Natural killer cell (primary cell): ENCODE data around the gene AKAP8L. TPM values are rescaled to one million over a fixed set of nuclear protein-coding genes. Genes with fewer than 3 reads are reported as not detected.

Experiments used
- ATAC-seq, 3 donors: fragments of 150-1000 bp in 2 of 3; fragments of 200-7000 bp in 1 of 3; cut with Tn5 transposase; 1 replicate in 1 of 3; 2 replicates in 2 of 3; pipeline ENCODE4 v1.10.0; 2021; ENCODE audit warnings: mild to moderate bottlenecking in 2 of 3, moderate library complexity in 2 of 3
- DNase-seq, 2 donors: peaks; one replicate each; pipeline versions ENCODE4 v3.0.0 to v3.0.0-alpha.2; 2013 to 2021; ENCODE audit warnings: mixed read lengths in 1 of 2
- H3K27ac ChIP-seq: one replicate; pipeline ENCODE4 v1.5.1; 2013; ENCODE audit warnings: mild to moderate bottlenecking, low read length
- H3K27me3 ChIP-seq: one replicate; pipeline ENCODE4 v1.6.1; 2013; ENCODE audit warnings: low read length; ENCODE audit not compliant: control insufficient read depth, insufficient read depth
- H3K36me3 ChIP-seq: one replicate; pipeline ENCODE4 v1.6.1; 2013; ENCODE audit warnings: low read length; ENCODE audit not compliant: control insufficient read depth, insufficient read depth
- H3K4me1 ChIP-seq: one replicate; pipeline ENCODE4 v1.6.1; 2013; ENCODE audit warnings: low read length; ENCODE audit not compliant: control insufficient read depth, insufficient read depth
- H3K4me3 ChIP-seq: one replicate; pipeline ENCODE4 v1.5.1; 2013; ENCODE audit warnings: low read length
- H3K9me3 ChIP-seq: one replicate; pipeline ENCODE4 v1.6.1; 2013; ENCODE audit warnings: low read length; ENCODE audit not compliant: control insufficient read depth, insufficient read depth
- H3K27ac Mint-ChIP-seq, 2 donors: one replicate each; pipeline ENCODE4 v1.8.0; 2022; ENCODE audit warnings: mild to moderate bottlenecking in 2 of 2, mixed read lengths in 2 of 2, moderate library complexity in 1 of 2
- H3K27me3 Mint-ChIP-seq, 2 donors: one replicate each; pipeline ENCODE4 v1.8.0; 2022; ENCODE audit warnings: low read depth in 2 of 2, mixed read lengths in 2 of 2
- H3K36me3 Mint-ChIP-seq: one replicate; pipeline ENCODE4 v1.8.0; 2022; ENCODE audit warnings: mixed read lengths
- H3K4me1 Mint-ChIP-seq, 2 donors: one replicate each; pipeline ENCODE4 v1.8.0; 2022; ENCODE audit warnings: mixed read lengths in 2 of 2
- H3K4me3 Mint-ChIP-seq: one replicate; pipeline ENCODE4 v1.8.0; 2022; ENCODE audit warnings: mild to moderate bottlenecking, moderate library complexity, mixed read lengths
- H3K9me3 Mint-ChIP-seq, 2 donors: one replicate each; pipeline ENCODE4 v1.8.0; 2022; ENCODE audit warnings: mixed read lengths in 2 of 2
- CTCF ChIP-seq: fragments of 200-600 bp; IDR thresholded peaks from one replicate; pipeline ENCODE4 v1.8.0; 2022; ENCODE audit warnings: antibody characterized with exemption
- WGBS: methylation state at CpG from one replicate; pipeline ENCODE4 v1.1.7; 2013; ENCODE audit warnings: missing lambda C conversion rate; ENCODE audit not compliant: insufficient coverage; 5-methylcytosine and 5-hydroxymethylcytosine counted together
- intact Hi-C: fragments of 100-400 bp; cut with micrococcal nuclease; formaldehyde crosslinking; loops from one replicate; pipeline ENCODE4 v1.14.2; 2022
- total RNA-seq, 4 donors: library from RNA; stranded (reverse); fragments of 120-200 nt in 1 of 4; gene quantifications; one replicate each; pipeline versions ENCODE4 v1.2.3 to v1.2.4, GENCODE V29; 2013 to 2022

AKAP8L gene
- total RNA-seq, 3 donors from 2014 or later (not counting 1 experiment from before 2014, with no cell fraction given) = 144 to 174 (median 173) TPM

DNA sequence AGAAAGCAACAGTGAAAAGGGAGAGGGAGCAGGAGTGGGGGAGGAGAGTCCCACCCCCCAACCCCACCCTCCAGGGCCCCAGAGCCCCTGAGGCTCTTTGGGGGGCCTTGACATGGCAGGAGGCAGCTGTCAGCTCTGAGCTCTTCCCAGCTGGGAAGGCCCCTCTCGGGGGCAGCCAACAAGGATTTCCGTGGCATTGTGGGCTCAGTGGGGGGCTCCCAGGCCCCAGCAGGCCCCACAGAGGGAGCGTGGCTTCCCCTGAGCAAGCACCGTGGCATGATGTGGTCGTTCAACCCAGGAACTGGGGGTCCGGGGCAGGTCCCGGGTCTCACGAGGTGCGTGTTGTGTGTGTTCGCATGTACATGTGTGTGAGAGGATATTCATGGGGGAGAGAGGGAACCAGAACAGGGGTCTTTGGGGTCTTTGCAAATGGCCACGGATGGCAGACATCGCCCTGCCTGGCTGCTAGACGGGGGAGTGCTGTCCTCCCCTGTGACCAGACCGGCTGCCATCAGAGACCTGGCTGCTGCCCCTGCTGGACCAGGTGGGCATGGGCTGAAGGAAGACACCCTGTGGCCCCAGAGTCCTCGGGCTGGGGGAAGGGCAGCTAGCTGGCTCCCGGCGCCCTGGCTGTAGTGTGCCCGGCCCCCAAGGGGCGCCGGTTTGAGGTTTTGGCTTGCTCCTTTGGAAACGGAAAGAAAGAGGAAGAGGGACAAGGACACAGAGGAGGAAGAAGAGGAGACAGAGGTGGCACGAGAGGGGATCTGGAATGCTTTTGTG is 3.7 kb upstream of the AKAP8L start:
- 91% methylated on average over 22 of the region's 22 CpGs for WGBS
- no peak overlapping the region for H3K27ac ChIP-seq
- ATAC-seq (no peak), DNase-seq (no peak)
- no peak for TF ChIP-seq CTCF
- H3K27me3 Mint-ChIP-seq = no peaks in the 10 kb centered on the region
- H3K9me3 Mint-ChIP-seq = no peaks in the 10 kb centered on the region
- no peak overlapping the region for H3K27ac Mint-ChIP-seq
- no peaks in the 10 kb centered on the region for H3K27me3 ChIP-seq
- intact Hi-C loops = no loop called here
- H3K4me3 ChIP-seq = no peak overlapping the region
- H3K36me3 ChIP-seq = peaks cover 38% of the 10 kb centered on the region
- no peak overlapping the region for H3K4me3 Mint-ChIP-seq
- H3K9me3 ChIP-seq = no peaks in the 10 kb centered on the region
- no peaks in the 10 kb centered on the region for H3K36me3 Mint-ChIP-seq
- H3K4me1 Mint-ChIP-seq = peaks cover 20 to 25% of the 10 kb centered on the region in 2 donors
- peaks cover 16% of the 10 kb centered on the region for H3K4me1 ChIP-seq

GRCh38 chr19:15421721-15422260 is 3.0 kb upstream of the AKAP8L start:
- no peaks in the 10 kb centered on the region for H3K9me3 Mint-ChIP-seq
- DNase-seq (no peak), ATAC-seq (no peak)
- intact Hi-C loops = no loop called here
- peaks cover 27 to 32% of the 10 kb centered on the region in 2 donors for H3K4me1 Mint-ChIP-seq
- peaks cover 22% of the 10 kb centered on the region for H3K4me1 ChIP-seq
- H3K27me3 Mint-ChIP-seq = no peaks in the 10 kb centered on the region
- H3K4me3 Mint-ChIP-seq = no peak overlapping the region
- peaks cover 31% of the 10 kb centered on the region for H3K36me3 ChIP-seq
- no peak overlapping the region for H3K4me3 ChIP-seq
- no peak overlapping the region for H3K27ac Mint-ChIP-seq
- no peak overlapping the region for H3K27ac ChIP-seq
- H3K9me3 ChIP-seq = no peaks in the 10 kb centered on the region
- no peaks in the 10 kb centered on the region for H3K36me3 Mint-ChIP-seq
- 93% methylated on average over 13 of the region's 15 CpGs for WGBS
- no peak for TF ChIP-seq CTCF
- H3K27me3 ChIP-seq = no peaks in the 10 kb centered on the region

DNA sequence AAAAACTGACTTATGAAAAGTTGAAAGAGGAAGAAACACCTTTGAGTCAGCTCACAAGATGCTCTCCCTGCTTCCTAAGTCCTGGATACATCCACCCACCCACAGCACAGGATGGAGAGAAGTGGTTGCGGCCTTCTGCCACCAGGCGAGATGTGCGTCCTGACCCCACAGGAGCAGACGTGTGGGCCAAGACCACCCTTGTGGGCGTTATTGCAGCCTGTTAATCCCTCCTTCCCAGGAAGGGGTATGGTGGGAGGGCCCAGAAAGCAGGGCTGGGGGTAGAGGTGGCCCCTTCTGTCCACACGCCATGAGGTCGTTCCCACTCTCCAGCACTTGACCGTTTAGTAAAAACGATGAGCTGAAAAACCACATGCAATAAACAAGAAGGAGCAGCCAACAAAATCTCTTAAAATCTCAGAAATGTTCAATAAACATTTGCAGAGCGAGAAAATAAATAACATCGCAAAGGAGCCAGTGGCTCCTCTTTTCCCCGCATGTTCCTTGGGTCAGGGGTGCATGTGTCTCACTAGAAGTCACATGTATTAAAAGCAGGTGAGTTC is 2.4 kb upstream of the AKAP8L start:
- intact Hi-C loops = no loop called here
- ATAC-seq (no peak), DNase-seq (no peak)
- peaks cover 24% of the 10 kb centered on the region for H3K4me1 ChIP-seq
- H3K9me3 Mint-ChIP-seq = no peaks in the 10 kb centered on the region
- no peaks in the 10 kb centered on the region for H3K27me3 Mint-ChIP-seq
- H3K36me3 Mint-ChIP-seq = no peaks in the 10 kb centered on the region
- H3K27ac Mint-ChIP-seq = no peak overlapping the region
- 92% methylated on average over 12 of the region's 12 CpGs for WGBS
- no peak overlapping the region for H3K4me3 ChIP-seq
- H3K36me3 ChIP-seq = peaks cover 25% of the 10 kb centered on the region
- peaks cover 33 to 37% of the 10 kb centered on the region in 2 donors for H3K4me1 Mint-ChIP-seq
- no peaks in the 10 kb centered on the region for H3K27me3 ChIP-seq
- H3K27ac ChIP-seq = no peak overlapping the region
- TF ChIP-seq CTCF = no peak
- no peaks in the 10 kb centered on the region for H3K9me3 ChIP-seq
- no peak overlapping the region for H3K4me3 Mint-ChIP-seq
